Keratinocyte (primary cell): ENCODE results near the gene BRINP1. TPM values are rescaled to one million over a fixed set of nuclear protein-coding genes. Genes with fewer than 3 reads are reported as not detected.

Experiments used
- DNase-seq: peaks from one replicate; pipeline ENCODE4 v3.0.0-alpha.2; 2011; ENCODE audit warnings: low read depth, missing footprints, low spot score
- FAIRE-seq: peaks from 2 replicates; lab custom pipeline; 2011; peaks lifted over from hg19 to GRCh38; lab: Jason Lieb, UNC
- H2AFZ ChIP-seq: 2 replicates; pipeline ENCODE4 v1.6.0; 2012; ENCODE audit warnings: low read length, control low read depth, inconsistent platforms; ENCODE audit not compliant: control insufficient read depth
- H3K27ac ChIP-seq: 2 replicates; pipeline ENCODE4 v1.5.1; 2011; ENCODE audit warnings: low read length; ENCODE audit not compliant: control insufficient read depth, insufficient read depth
- H3K27me3 ChIP-seq: 3 replicates; pipeline ENCODE4 v1.6.0; 2011; ENCODE audit warnings: low read length; ENCODE audit not compliant: control insufficient read depth, insufficient read depth; ENCODE audit errors: extremely low read depth
- H3K36me3 ChIP-seq, 2 experiments: 2 replicates in 1 of 2; 3 replicates in 1 of 2; pipeline ENCODE4 v1.5.1; 2011; ENCODE audit warnings: low read length in 2 of 2, mild to moderate bottlenecking in 1 of 2; ENCODE audit not compliant: control insufficient read depth in 2 of 2, insufficient read depth in 2 of 2; ENCODE audit errors: extremely low read depth in 1 of 2
- H3K4me1 ChIP-seq: 3 replicates; pipeline ENCODE4 v1.5.1; 2011; ENCODE audit warnings: low read length; ENCODE audit not compliant: control insufficient read depth, insufficient read depth; ENCODE audit errors: extremely low read depth
- H3K4me2 ChIP-seq: 3 replicates; pipeline ENCODE4 v1.6.0; 2011; ENCODE audit warnings: low read depth, low read length; ENCODE audit not compliant: control insufficient read depth, insufficient read depth; ENCODE audit errors: extremely low read depth
- H3K4me3 ChIP-seq, 3 experiments: fragments of 200-600 bp in 1 of 3; sonication (generic) in 1 of 3; 2 replicates in 2 of 3; 3 replicates in 1 of 3; pipeline ENCODE4 v1.5.1; 2011 to 2016; ENCODE audit warnings: low read length in 3 of 3, mild to moderate bottlenecking in 3 of 3, control low read depth in 2 of 3, inconsistent platforms in 1 of 3, low read depth in 1 of 3, mixed read lengths in 1 of 3, mixed run types in 1 of 3, moderate library complexity in 1 of 3; ENCODE audit not compliant: control insufficient read depth in 2 of 3, insufficient read depth in 2 of 3; ENCODE audit errors: extremely low read depth in 1 of 3
- H3K79me2 ChIP-seq: 2 replicates; pipeline ENCODE4 v1.6.0; 2012; ENCODE audit warnings: low read length; ENCODE audit not compliant: control insufficient read depth, insufficient read depth
- H3K9ac ChIP-seq: 3 replicates; pipeline ENCODE4 v1.6.0; 2011; ENCODE audit warnings: low read length; ENCODE audit not compliant: control insufficient read depth, insufficient read depth; ENCODE audit errors: extremely low read depth
- H3K9me1 ChIP-seq: 3 replicates; pipeline ENCODE4 v1.6.0; 2011; ENCODE audit warnings: low read length; ENCODE audit not compliant: control insufficient read depth, insufficient read depth; ENCODE audit errors: extremely low read depth
- H3K9me3 ChIP-seq: 2 replicates; pipeline ENCODE4 v1.5.1; 2012; ENCODE audit warnings: low read depth, low read length; ENCODE audit not compliant: control insufficient read depth
- H4K20me1 ChIP-seq: 3 replicates; pipeline ENCODE4 v1.6.0; 2011; ENCODE audit warnings: low read length; ENCODE audit not compliant: control insufficient read depth, insufficient read depth; ENCODE audit errors: extremely low read depth
- CTCF ChIP-seq, 3 experiments: IDR thresholded peaks in 1 of 3; conservative IDR thresholded peaks in 1 of 3; optimal IDR thresholded peaks in 1 of 3; 2 replicates in 2 of 3; 3 replicates in 1 of 3; pipeline versions ENCODE3 to v1.5.1; 2011; ENCODE audit warnings: low read length in 3 of 3, mild to moderate bottlenecking in 3 of 3, moderate library complexity in 2 of 3, control low read depth in 1 of 3, inconsistent platforms in 1 of 3; ENCODE audit not compliant: insufficient read depth in 2 of 3; ENCODE audit errors: extremely low read depth in 1 of 3
- EZH2 ChIP-seq: IDR thresholded peaks from one replicate; pipeline ENCODE4 v1.6.1; 2012; ENCODE audit warnings: inconsistent platforms, mild to moderate bottlenecking, low read length, moderate library complexity
- dilution Hi-C: fragments of 300-500 bp; cut with MboI; formaldehyde crosslinking; loops from one replicate; pipeline ENCODE4 v1.7.0; 2020; ENCODE audit warnings: low sequenced_read_pairs; ENCODE audit not compliant: extremely low pct_ligation_motif_present
- polyA plus RNA-seq, 5 experiments: library from polyadenylated mRNA; depleted of rRNA in 3 of 5; stranded (reverse) in 3 of 5; stranded (forward) in 1 of 5; unstranded in 1 of 5; fragments of >200 nt; gene quantifications; 1 replicate in 1 of 5; 2 replicates in 3 of 5; 3 replicates in 1 of 5; pipeline versions ENCODE4 v1.2.1 to v1.2.3, GENCODE V29; 2011 to 2012; ENCODE audit warnings: missing spikeins in 2 of 5, low read depth in 1 of 5, low replicate concordance in 1 of 5

BRINP1 gene
- polyA plus RNA-seq, 1 donor (not counting 4 experiments of a cell fraction or from before 2014, with no cell fraction given) = 0.63 TPM

GRCh38 chr9:119257592-119257991 lies 111.6 kb downstream of the BRINP1 start:
- dilution Hi-C loops = no loop called here
- FAIRE-seq = no peak

GRCh38 chr9:119255116-119255515 lies 114.1 kb downstream of the BRINP1 start:
- DNase-seq (no peak), FAIRE-seq (no peak)
- Histone ChIP-seq H2AFZ (no peak overlapping the region), H4K20me1 (no peaks in the 10 kb centered on the region), H3K4me2 (no peak overlapping the region), H3K9ac (no peak overlapping the region), H3K27me3 (no peaks in the 10 kb centered on the region), H3K9me1 (no peaks in the 10 kb centered on the region), H3K4me3 (no peak overlapping the region), H3K27ac (no peak overlapping the region), H3K9me3 (peaks cover 2% of the 10 kb centered on the region), H3K36me3 (no peaks in the 10 kb centered on the region), H3K79me2 (no peaks in the 10 kb centered on the region), H3K4me1 (no peaks in the 10 kb centered on the region)
- dilution Hi-C loops = no loop called here
- TF ChIP-seq CTCF (optimal IDR thresholded peaks at IDR 0.05 in 1 of 3, IDR thresholded peaks at IDR 0.05 in 1 of 3, conservative IDR thresholded peaks at IDR 0.05 in 1 of 3; ENCODE audit: extremely low read depth in 1 of 3, insufficient read depth in 2 of 3, low read length in 3 of 3) = no peak
- no peak for TF ChIP-seq EZH2

More at GRCh38 chr9:119257592-119257991, 111.6 kb downstream of the BRINP1 start:
- DNase-seq = no peak
- Histone ChIP-seq H3K4me1 (no peaks in the 10 kb centered on the region), H3K9me1 (no peaks in the 10 kb centered on the region), H3K9ac (no peak overlapping the region), H3K27ac (no peak overlapping the region), H3K27me3 (no peaks in the 10 kb centered on the region), H3K79me2 (no peaks in the 10 kb centered on the region), H3K4me3 (no peak overlapping the region), H3K9me3 (no peaks in the 10 kb centered on the region), H3K4me2 (no peak overlapping the region), H2AFZ (no peak overlapping the region), H4K20me1 (no peaks in the 10 kb centered on the region), H3K36me3 (no peaks in the 10 kb centered on the region)
- no peak for TF ChIP-seq EZH2
- TF ChIP-seq CTCF (optimal IDR thresholded peaks at IDR 0.05 in 1 of 3, IDR thresholded peaks at IDR 0.05 in 1 of 3, conservative IDR thresholded peaks at IDR 0.05 in 1 of 3; ENCODE audit: extremely low read depth in 1 of 3, insufficient read depth in 2 of 3, low read length in 3 of 3) = no peak
